ENCODE results near the gene VIPAS39.

DNA sequence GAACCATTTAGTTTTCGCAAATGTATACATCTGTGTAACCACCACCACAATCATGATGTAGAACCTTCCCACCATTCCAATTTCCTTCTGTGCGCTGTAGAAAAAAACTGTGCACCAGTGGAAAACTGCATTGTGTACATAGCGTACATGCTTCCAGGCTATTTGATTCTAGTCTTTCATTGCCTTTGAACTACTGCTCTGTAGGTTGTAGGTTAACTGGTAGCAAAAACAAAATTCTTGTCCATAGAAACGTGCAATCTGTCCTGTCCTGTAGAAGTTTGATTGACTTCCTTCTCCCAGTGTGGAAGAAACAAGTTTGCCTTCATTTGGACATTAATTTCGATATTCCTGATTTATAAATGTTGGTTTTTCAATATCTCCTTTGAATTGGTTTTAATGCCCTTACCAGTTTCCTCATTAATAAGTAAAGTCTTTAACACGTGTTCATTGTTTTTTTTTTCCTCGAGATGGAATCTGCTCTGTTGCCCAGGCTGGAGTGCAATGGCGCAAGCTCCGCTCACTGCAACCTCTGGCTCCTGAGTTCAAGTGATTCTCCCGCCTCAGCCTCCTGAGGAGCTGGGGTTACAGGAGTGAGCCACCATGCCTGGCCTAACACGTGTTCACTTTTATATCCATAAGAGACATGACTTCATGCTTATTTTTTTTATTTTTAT lies 44.8 kb upstream of the VIPAS39 start:
- TF ChIP-seq, protein P1, sequence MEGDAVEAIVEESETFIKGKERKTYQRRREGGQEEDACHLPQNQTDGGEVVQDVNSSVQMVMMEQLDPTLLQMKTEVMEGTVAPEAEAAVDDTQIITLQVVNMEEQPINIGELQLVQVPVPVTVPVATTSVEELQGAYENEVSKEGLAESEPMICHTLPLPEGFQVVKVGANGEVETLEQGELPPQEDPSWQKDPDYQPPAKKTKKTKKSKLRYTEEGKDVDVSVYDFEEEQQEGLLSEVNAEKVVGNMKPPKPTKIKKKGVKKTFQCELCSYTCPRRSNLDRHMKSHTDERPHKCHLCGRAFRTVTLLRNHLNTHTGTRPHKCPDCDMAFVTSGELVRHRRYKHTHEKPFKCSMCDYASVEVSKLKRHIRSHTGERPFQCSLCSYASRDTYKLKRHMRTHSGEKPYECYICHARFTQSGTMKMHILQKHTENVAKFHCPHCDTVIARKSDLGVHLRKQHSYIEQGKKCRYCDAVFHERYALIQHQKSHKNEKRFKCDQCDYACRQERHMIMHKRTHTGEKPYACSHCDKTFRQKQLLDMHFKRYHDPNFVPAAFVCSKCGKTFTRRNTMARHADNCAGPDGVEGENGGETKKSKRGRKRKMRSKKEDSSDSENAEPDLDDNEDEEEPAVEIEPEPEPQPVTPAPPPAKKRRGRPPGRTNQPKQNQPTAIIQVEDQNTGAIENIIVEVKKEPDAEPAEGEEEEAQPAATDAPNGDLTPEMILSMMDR (IDR thresholded peaks at IDR 0.05): no peak
- no peak for TF ChIP-seq POLR2A (IDR thresholded peaks at IDR 0.05)
